ENCODE data around the gene AK8.

The AK8 gene

GRCh38 chr9:132776891-132777290 lies 101.2 kb downstream of the AK8 start:
- Histone ChIP-seq H3K9ac (ENCODE audit: low read depth, low read length, poor library complexity, severe bottlenecking) (no peak overlapping the region), H3F3A (ENCODE audit: low read depth) (no peaks in the 10 kb centered on the region; the same call in 1 of the 2 replicates), H3K79me2 (ENCODE audit: insufficient read depth, low read length) (no peaks in the 10 kb centered on the region), H3K4me2 (ENCODE audit: low read depth, low read length, poor library complexity, severe bottlenecking) (no peak overlapping the region), H3K4me1 (ENCODE audit: insufficient read depth, low read length, poor library complexity, severe bottlenecking) (no peaks in the 10 kb centered on the region), H3K9me3 (ENCODE audit: insufficient read depth, low read depth, low read length) (no peaks in the 10 kb centered on the region), H3K9me2 (replicated peaks; ENCODE audit: low read depth, low read length) (no peaks in the 10 kb centered on the region), H2AFZ (ENCODE audit: low read length) (no peak overlapping the region), H4K20me1 (ENCODE audit: insufficient read depth, low read length, poor library complexity, severe bottlenecking) (no peaks in the 10 kb centered on the region), H3K27me3 (ENCODE audit: insufficient read depth, low read length, poor library complexity, severe bottlenecking) (no peaks in the 10 kb centered on the region), H3K4me3 (ENCODE audit: low read length, poor library complexity, severe bottlenecking) (no peak overlapping the region), H3K36me3 (ENCODE audit: insufficient read depth, low read length) (no peaks in the 10 kb centered on the region)
- TF ChIP-seq EZH2phosphoT487 (IDR thresholded peaks at IDR 0.05; ENCODE audit: borderline replicate concordance): no peak
- TF ChIP-seq, protein P1, sequence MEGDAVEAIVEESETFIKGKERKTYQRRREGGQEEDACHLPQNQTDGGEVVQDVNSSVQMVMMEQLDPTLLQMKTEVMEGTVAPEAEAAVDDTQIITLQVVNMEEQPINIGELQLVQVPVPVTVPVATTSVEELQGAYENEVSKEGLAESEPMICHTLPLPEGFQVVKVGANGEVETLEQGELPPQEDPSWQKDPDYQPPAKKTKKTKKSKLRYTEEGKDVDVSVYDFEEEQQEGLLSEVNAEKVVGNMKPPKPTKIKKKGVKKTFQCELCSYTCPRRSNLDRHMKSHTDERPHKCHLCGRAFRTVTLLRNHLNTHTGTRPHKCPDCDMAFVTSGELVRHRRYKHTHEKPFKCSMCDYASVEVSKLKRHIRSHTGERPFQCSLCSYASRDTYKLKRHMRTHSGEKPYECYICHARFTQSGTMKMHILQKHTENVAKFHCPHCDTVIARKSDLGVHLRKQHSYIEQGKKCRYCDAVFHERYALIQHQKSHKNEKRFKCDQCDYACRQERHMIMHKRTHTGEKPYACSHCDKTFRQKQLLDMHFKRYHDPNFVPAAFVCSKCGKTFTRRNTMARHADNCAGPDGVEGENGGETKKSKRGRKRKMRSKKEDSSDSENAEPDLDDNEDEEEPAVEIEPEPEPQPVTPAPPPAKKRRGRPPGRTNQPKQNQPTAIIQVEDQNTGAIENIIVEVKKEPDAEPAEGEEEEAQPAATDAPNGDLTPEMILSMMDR (conservative IDR thresholded peaks at IDR 0.05; ENCODE audit: low read length): no peak

DNA sequence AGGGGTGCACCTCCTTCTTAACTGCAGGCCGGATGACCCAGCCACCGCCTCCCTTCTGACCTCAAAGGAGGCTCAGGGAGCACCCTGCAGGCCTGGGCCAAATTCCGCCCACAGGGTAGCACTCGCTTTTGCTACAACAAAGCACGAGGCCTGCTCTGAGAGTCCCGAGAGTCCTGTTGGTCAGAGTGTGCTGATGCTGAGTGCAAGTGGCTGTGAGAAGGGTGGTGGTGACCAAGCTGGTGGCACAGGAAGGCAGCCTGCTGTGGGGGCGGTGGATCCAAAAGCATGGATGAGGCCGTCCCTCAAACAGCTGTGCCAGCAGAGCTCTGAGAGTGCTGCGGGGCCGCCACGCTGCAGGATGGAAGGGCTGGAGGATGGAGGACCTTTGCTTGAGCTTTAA lies 101.8 kb downstream of the AK8 start:
- Histone ChIP-seq H3K4me2 (ENCODE audit: low read depth, low read length, poor library complexity, severe bottlenecking) (no peak overlapping the region), H2AFZ (ENCODE audit: low read length) (no peak overlapping the region)

GRCh38 chr9:132775720-132776119 lies 102.4 kb downstream of the AK8 start:
- H3K36me3 ChIP-seq (ENCODE audit: insufficient read depth, low read length): no peaks in the 10 kb centered on the region
- TF ChIP-seq, protein P1 (conservative IDR thresholded peaks at IDR 0.05; ENCODE audit: low read length): no peak
- TF ChIP-seq EZH2phosphoT487 (IDR thresholded peaks at IDR 0.05; ENCODE audit: borderline replicate concordance): no peak
- H3K4me1 ChIP-seq (ENCODE audit: insufficient read depth, low read length, poor library complexity, severe bottlenecking): peaks cover under 1% of the 10 kb centered on the region
- H3K4me3 ChIP-seq (ENCODE audit: low read length, poor library complexity, severe bottlenecking): no peak overlapping the region
- H4K20me1 ChIP-seq (ENCODE audit: insufficient read depth, low read length, poor library complexity, severe bottlenecking): no peaks in the 10 kb centered on the region
- no peak overlapping the region for H2AFZ ChIP-seq (ENCODE audit: low read length)
- H3K9ac ChIP-seq (ENCODE audit: low read depth, low read length, poor library complexity, severe bottlenecking): no peak overlapping the region
- H3K9me2 ChIP-seq (replicated peaks; ENCODE audit: low read depth, low read length): no peaks in the 10 kb centered on the region
- no peaks in the 10 kb centered on the region; the same call in 1 of the 2 replicates for H3F3A ChIP-seq (ENCODE audit: low read depth)
- H3K4me2 ChIP-seq (ENCODE audit: low read depth, low read length, poor library complexity, severe bottlenecking): no peak overlapping the region
- no peaks in the 10 kb centered on the region for H3K27me3 ChIP-seq (ENCODE audit: insufficient read depth, low read length, poor library complexity, severe bottlenecking)
- peaks cover 2% of the 10 kb centered on the region; the same call in 1 of the 2 replicates for H3K79me2 ChIP-seq (ENCODE audit: insufficient read depth, low read length)
- H3K9me3 ChIP-seq (ENCODE audit: insufficient read depth, low read depth, low read length): no peaks in the 10 kb centered on the region

More for the DNA sequence above, 101.8 kb downstream of the AK8 start:
- Histone ChIP-seq H3K27me3 (ENCODE audit: insufficient read depth, low read length, poor library complexity, severe bottlenecking) (no peaks in the 10 kb centered on the region), H4K20me1 (ENCODE audit: insufficient read depth, low read length, poor library complexity, severe bottlenecking) (no peaks in the 10 kb centered on the region), H3K4me3 (ENCODE audit: low read length, poor library complexity, severe bottlenecking) (no peak overlapping the region), H3K9ac (ENCODE audit: low read depth, low read length, poor library complexity, severe bottlenecking) (no peak overlapping the region), H3K4me1 (ENCODE audit: insufficient read depth, low read length, poor library complexity, severe bottlenecking) (no peaks in the 10 kb centered on the region), H3K9me2 (replicated peaks; ENCODE audit: low read depth, low read length) (no peaks in the 10 kb centered on the region), H3F3A (ENCODE audit: low read depth) (no peaks in the 10 kb centered on the region; the same call in 1 of the 2 replicates), H3K79me2 (ENCODE audit: insufficient read depth, low read length) (no peaks in the 10 kb centered on the region), H3K36me3 (ENCODE audit: insufficient read depth, low read length) (no peaks in the 10 kb centered on the region), H3K9me3 (ENCODE audit: insufficient read depth, low read depth, low read length) (no peaks in the 10 kb centered on the region)
- TF ChIP-seq, protein P1 (conservative IDR thresholded peaks at IDR 0.05; ENCODE audit: low read length): no peak
- TF ChIP-seq EZH2phosphoT487 (IDR thresholded peaks at IDR 0.05; ENCODE audit: borderline replicate concordance): no peak

Measured in Loucy (cell line).